ENCODE results near the gene ZNF260.

DNA sequence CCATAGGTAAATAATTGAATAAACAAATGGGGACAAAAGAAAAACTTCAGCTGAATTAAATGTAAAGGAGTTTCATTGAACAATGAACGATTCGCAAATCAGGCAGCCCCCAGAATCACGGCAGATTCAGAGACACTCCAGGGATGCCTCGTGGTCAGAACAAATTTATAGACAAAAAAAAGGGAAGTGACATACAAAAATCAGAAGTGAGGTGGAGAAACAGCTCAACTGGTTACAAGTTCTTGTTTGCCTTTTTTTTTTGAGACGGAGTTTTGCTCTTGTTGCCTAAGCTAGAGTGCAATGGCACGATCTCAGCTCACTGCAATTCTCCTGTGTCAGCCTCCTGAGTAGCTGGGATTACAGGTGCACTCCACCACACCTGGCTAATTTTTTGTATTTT, 44.4 kb downstream of the ZNF260 start:
- TF ChIP-seq, protein P1, sequence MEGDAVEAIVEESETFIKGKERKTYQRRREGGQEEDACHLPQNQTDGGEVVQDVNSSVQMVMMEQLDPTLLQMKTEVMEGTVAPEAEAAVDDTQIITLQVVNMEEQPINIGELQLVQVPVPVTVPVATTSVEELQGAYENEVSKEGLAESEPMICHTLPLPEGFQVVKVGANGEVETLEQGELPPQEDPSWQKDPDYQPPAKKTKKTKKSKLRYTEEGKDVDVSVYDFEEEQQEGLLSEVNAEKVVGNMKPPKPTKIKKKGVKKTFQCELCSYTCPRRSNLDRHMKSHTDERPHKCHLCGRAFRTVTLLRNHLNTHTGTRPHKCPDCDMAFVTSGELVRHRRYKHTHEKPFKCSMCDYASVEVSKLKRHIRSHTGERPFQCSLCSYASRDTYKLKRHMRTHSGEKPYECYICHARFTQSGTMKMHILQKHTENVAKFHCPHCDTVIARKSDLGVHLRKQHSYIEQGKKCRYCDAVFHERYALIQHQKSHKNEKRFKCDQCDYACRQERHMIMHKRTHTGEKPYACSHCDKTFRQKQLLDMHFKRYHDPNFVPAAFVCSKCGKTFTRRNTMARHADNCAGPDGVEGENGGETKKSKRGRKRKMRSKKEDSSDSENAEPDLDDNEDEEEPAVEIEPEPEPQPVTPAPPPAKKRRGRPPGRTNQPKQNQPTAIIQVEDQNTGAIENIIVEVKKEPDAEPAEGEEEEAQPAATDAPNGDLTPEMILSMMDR (IDR thresholded peaks at IDR 0.05 in 4 of 5, conservative IDR thresholded peaks at IDR 0.05 in 1 of 5) = no peak
- TF ChIP-seq POLR2A (IDR thresholded peaks at IDR 0.05) = no peak

All from gastrocnemius medialis (tissue), 4 donors.